ENCODE data around the gene TBC1D23.

DNA sequence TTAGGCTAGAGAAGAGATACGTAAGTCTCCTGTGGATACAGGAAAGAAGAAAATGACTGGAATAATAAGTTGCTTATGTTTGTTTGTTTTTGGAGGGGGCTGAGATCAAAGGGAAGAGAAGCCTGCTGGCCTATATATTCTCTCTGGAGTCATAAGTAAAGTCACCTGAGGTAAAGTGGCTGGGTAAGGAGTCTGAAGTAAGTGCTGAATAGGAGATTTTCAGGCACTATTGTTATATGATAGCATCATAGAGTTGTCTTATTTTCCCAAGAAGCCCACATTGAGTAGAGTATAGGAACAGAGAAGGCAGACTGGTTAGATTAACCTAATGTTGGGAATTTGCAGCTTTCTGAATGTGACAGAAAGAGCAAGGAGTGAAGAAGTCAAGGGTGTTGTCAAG is 10.7 kb downstream of the TBC1D23 start:
- TF ChIP-seq, protein P1, sequence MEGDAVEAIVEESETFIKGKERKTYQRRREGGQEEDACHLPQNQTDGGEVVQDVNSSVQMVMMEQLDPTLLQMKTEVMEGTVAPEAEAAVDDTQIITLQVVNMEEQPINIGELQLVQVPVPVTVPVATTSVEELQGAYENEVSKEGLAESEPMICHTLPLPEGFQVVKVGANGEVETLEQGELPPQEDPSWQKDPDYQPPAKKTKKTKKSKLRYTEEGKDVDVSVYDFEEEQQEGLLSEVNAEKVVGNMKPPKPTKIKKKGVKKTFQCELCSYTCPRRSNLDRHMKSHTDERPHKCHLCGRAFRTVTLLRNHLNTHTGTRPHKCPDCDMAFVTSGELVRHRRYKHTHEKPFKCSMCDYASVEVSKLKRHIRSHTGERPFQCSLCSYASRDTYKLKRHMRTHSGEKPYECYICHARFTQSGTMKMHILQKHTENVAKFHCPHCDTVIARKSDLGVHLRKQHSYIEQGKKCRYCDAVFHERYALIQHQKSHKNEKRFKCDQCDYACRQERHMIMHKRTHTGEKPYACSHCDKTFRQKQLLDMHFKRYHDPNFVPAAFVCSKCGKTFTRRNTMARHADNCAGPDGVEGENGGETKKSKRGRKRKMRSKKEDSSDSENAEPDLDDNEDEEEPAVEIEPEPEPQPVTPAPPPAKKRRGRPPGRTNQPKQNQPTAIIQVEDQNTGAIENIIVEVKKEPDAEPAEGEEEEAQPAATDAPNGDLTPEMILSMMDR (IDR thresholded peaks at IDR 0.05) = no peak
- no peak for TF ChIP-seq POLR2A (IDR thresholded peaks at IDR 0.05)
